SK-N-SH treated with all-trans-retinoic acid at 6 μM for 48 hours (cell line): ENCODE measurements around the gene CHCHD6.

ENCODE experiments used
- ATAC-seq: fragments of 200-7000 bp; cut with Tn5 transposase; 3 replicates; pipeline ENCODE4 v1.9.1; 2020; ENCODE audit warnings: mild to moderate bottlenecking, moderate library complexity
- ARNTL ChIP-seq: fragments of 450-650 bp; formaldehyde crosslinking; IDR thresholded peaks from 2 replicates; pipeline ENCODE4 v1.5.0; 2020; ENCODE audit warnings: low read depth, mild to moderate bottlenecking, moderate library complexity, borderline replicate concordance
- BACH2 ChIP-seq: fragments of 250-450 bp; sonication (Bioruptor Pico); IDR thresholded peaks from 2 replicates; pipeline ENCODE4 v1.9.0; 2021; ENCODE audit warnings: mild to moderate bottlenecking, borderline replicate concordance
- GLIS3 ChIP-seq: fragments of 250-450 bp; sonication (Bioruptor Pico); IDR thresholded peaks from 2 replicates; pipeline ENCODE4 v1.5.0; 2020; ENCODE audit warnings: mild to moderate bottlenecking, moderate library complexity
- ISL1 ChIP-seq: fragments of 250-450 bp; sonication (Bioruptor Pico); IDR thresholded peaks from 2 replicates; pipeline ENCODE4 v2.1.2; 2022; ENCODE audit warnings: mild to moderate bottlenecking, moderate library complexity
- OSR1 ChIP-seq: fragments of 250-450 bp; sonication (Bioruptor Pico); IDR thresholded peaks from 2 replicates; pipeline ENCODE4 v1.8.0; 2022; ENCODE audit warnings: moderate library complexity, mild to moderate bottlenecking, inconsistent platforms
- PATZ1 ChIP-seq: fragments of 250-450 bp; sonication (Bioruptor Pico); IDR thresholded peaks from 2 replicates; pipeline ENCODE4 v1.8.0; 2020; ENCODE audit warnings: mild to moderate bottlenecking, moderate library complexity, borderline replicate concordance
- PPARA ChIP-seq: fragments of 250-450 bp; sonication (Bioruptor Pico); IDR thresholded peaks from 2 replicates; pipeline ENCODE4 v1.5.0; 2020; ENCODE audit warnings: mild to moderate bottlenecking, borderline replicate concordance
- RARB ChIP-seq: fragments of 250-450 bp; sonication (Bioruptor Pico); IDR thresholded peaks from 2 replicates; pipeline ENCODE4 v1.8.0; 2021; ENCODE audit warnings: mild to moderate bottlenecking, moderate library complexity
- SNAI2 ChIP-seq: fragments of 250-450 bp; sonication (Bioruptor Pico); IDR thresholded peaks from 2 replicates; pipeline ENCODE4 v1.5.0; 2020; ENCODE audit warnings: mild to moderate bottlenecking, moderate library complexity
- TCF4 ChIP-seq: fragments of 250-450 bp; sonication (Bioruptor Pico); IDR thresholded peaks from 2 replicates; pipeline ENCODE4 v1.8.0; 2021; ENCODE audit warnings: mild to moderate bottlenecking, moderate library complexity, borderline replicate concordance
- TOX ChIP-seq: fragments of 250-450 bp; sonication (Bioruptor Pico); IDR thresholded peaks from 2 replicates; pipeline ENCODE4 v1.8.0; 2021; ENCODE audit warnings: mild to moderate bottlenecking, moderate library complexity, borderline replicate concordance
- TSHZ2 ChIP-seq: fragments of 250-450 bp; sonication (Bioruptor Pico); IDR thresholded peaks from 2 replicates; pipeline ENCODE4 v1.5.0; 2020; ENCODE audit warnings: mild to moderate bottlenecking, moderate library complexity
- ZC3H10 ChIP-seq: fragments of 250-450 bp; sonication (Bioruptor Pico); IDR thresholded peaks from 2 replicates; pipeline ENCODE4 v1.5.1; 2021; ENCODE audit warnings: mild to moderate bottlenecking, moderate library complexity
- ZFP30 ChIP-seq: fragments of 450-650 bp; formaldehyde crosslinking; IDR thresholded peaks from 2 replicates; pipeline ENCODE4 v1.5.0; 2022; ENCODE audit warnings: mild to moderate bottlenecking, moderate library complexity
- ZNF565 ChIP-seq: fragments of 450-650 bp; formaldehyde crosslinking; conservative IDR thresholded peaks from 2 replicates; pipeline ENCODE4 v1.5.0; 2020; ENCODE audit warnings: low read depth, mild to moderate bottlenecking, moderate library complexity
- ZNF8 ChIP-seq: fragments of 450-650 bp; formaldehyde crosslinking; IDR thresholded peaks from 2 replicates; pipeline ENCODE4 v1.5.0; 2020; ENCODE audit warnings: mild to moderate bottlenecking, moderate library complexity
- TF ChIP-seq, protein P1 (sequence below): fragments of 250-450 bp; sonication (Bioruptor Pico); IDR thresholded peaks from 2 replicates; pipeline ENCODE4 v1.8.0; 2021; ENCODE audit warnings: low read depth, mild to moderate bottlenecking, moderate library complexity, borderline replicate concordance
- TF ChIP-seq, protein P2 (sequence below): fragments of 250-450 bp; sonication (Bioruptor Pico); IDR thresholded peaks from 2 replicates; pipeline ENCODE4 v1.5.1; 2021; ENCODE audit warnings: mild to moderate bottlenecking, moderate library complexity

Gene CHCHD6

DNA sequence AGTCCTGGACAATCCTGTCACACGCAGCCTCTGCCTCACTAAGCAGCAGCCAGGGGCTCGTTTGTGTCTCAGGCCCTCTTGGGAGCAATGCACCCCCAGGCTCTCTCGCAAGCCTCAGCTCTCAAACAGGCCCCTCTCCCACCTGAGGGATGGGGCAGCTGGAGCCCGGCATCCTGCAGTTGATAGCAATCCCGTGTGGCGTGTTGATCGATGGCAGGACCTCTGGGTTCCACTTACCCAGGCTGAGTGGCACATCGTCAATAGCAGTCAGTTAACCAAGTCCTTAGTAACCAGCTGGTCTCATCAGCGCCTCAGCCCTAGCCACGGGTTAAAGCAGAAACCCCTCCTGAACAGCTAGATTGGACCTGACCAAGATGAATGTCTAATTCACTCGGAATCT, 242.4 kb downstream of the CHCHD6 start:
- no peak for ATAC-seq

DNA sequence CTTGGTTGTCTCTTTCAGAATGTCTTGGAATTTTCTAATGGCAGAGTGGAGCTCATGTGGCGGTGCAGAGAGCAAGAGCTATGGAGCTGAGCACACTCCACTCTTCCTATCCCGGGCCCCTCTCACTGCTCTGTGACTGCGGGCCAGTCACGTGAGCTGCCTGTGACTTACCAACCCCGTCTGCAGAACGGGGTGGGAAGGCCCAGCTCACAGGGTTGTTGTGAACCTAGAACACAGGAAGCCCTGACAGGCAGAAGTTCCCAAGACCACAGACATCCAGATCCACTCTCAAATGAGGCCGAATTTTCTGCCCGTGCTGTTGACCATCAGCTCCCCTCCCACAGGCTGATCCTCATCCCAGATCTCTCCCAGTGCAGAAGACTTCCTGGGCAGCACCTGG, 243.4 kb downstream of the CHCHD6 start:
- TF ChIP-seq ISL1 (no peak), TCF4 (CRISPR knock-in tag) (no peak), ARNTL (CRISPR knock-in tag) (no peak), BACH2 (CRISPR knock-in tag) (no peak), RARB (CRISPR knock-in tag) (no peak)
- no peak for ATAC-seq

More for the DNA sequence above, 242.4 kb downstream of the CHCHD6 start:
- TF ChIP-seq TOX (CRISPR knock-in tag) (no peak), SNAI2 (CRISPR knock-in tag) (no peak), GLIS3 (CRISPR knock-in tag) (no peak), ZC3H10 (CRISPR knock-in tag) (no peak)
- TF ChIP-seq, all 23 proteins: peak for 0

- no peak for TF ChIP-seq ZNF565
- TF ChIP-seq ARNTL (CRISPR knock-in tag), result no peak
- TF ChIP-seq TCF4 (CRISPR knock-in tag), result no peak
- TF ChIP-seq ISL1, result no peak
- TF ChIP-seq PATZ1 (CRISPR knock-in tag), result no peak
- no peak for TF ChIP-seq OSR1 (CRISPR knock-in tag)
- no peak for ATAC-seq
Measured at GRCh38 chr3:126948980-126949535, 245.0 kb downstream of the CHCHD6 start.

GRCh38 chr3:126951561-126951960, 247.5 kb downstream of the CHCHD6 start:
- no peak for TF ChIP-seq SNAI2 (CRISPR knock-in tag)
- TF ChIP-seq TSHZ2 (CRISPR knock-in tag), result no peak
- no peak for TF ChIP-seq ZFP30
- no peak for TF ChIP-seq RARB (CRISPR knock-in tag)
- TF ChIP-seq ARNTL (CRISPR knock-in tag), result no peak
- TF ChIP-seq ZNF565, result no peak
- TF ChIP-seq TOX (CRISPR knock-in tag), result no peak
- no peak for TF ChIP-seq GLIS3 (CRISPR knock-in tag)
- TF ChIP-seq, protein P1, sequence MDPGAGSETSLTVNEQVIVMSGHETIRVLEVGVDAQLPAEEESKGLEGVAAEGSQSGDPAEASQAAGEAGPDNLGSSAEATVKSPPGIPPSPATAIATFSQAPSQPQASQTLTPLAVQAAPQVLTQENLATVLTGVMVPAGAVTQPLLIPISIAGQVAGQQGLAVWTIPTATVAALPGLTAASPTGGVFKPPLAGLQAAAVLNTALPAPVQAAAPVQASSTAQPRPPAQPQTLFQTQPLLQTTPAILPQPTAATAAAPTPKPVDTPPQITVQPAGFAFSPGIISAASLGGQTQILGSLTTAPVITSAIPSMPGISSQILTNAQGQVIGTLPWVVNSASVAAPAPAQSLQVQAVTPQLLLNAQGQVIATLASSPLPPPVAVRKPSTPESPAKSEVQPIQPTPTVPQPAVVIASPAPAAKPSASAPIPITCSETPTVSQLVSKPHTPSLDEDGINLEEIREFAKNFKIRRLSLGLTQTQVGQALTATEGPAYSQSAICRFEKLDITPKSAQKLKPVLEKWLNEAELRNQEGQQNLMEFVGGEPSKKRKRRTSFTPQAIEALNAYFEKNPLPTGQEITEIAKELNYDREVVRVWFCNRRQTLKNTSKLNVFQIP (CRISPR knock-in tag), result no peak
- no peak for TF ChIP-seq ISL1
- TF ChIP-seq ZC3H10 (CRISPR knock-in tag), result no peak
- no peak for TF ChIP-seq ZNF8 (CRISPR knock-in tag)
- TF ChIP-seq, protein P2, sequence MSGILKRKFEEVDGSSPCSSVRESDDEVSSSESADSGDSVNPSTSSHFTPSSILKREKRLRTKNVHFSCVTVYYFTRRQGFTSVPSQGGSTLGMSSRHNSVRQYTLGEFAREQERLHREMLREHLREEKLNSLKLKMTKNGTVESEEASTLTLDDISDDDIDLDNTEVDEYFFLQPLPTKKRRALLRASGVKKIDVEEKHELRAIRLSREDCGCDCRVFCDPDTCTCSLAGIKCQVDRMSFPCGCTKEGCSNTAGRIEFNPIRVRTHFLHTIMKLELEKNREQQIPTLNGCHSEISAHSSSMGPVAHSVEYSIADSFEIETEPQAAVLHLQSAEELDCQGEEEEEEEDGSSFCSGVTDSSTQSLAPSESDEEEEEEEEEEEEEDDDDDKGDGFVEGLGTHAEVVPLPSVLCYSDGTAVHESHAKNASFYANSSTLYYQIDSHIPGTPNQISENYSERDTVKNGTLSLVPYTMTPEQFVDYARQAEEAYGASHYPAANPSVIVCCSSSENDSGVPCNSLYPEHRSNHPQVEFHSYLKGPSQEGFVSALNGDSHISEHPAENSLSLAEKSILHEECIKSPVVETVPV (CRISPR knock-in tag), result no peak
- TF ChIP-seq PPARA (CRISPR knock-in tag), result no peak
- no peak for ATAC-seq
